Stimulated activated CD8-positive, alpha-beta memory T cell treated with anti-CD3 and anti-CD28 coated beads, Interleukin-12 subunit alpha, Interleukin-12 subunit beta, amount 100 ng/mL, for 1 hour (primary cell): ENCODE measurements around the gene MBNL2.
"Not testable (repeated sequence)": the region's sequence is repeated elsewhere in the genome, so short reads cannot be mapped to it uniquely, and the experiment has no call there.

Experiments
- DNase-seq: peaks from one replicate; pipeline ENCODE4 v3.0.0-alpha.2; 2020; ENCODE audit warnings: low read depth

The MBNL2 gene

GRCh38 chr13:97348569-97349100, 126.5 kb downstream of the MBNL2 start:
- no peak for DNase-seq

GRCh38 chr13:97352012-97352411, 129.9 kb downstream of the MBNL2 start:
- not testable (repeated sequence) for DNase-seq

GRCh38 chr13:97352815-97353214, 130.7 kb downstream of the MBNL2 start:
- DNase-seq = no peak

GRCh38 chr13:97353927-97354675, 132.0 kb downstream of the MBNL2 start:
- DNase-seq = no peak

GRCh38 chr13:97354808-97355207, 132.7 kb downstream of the MBNL2 start:
- DNase-seq = no peak

- DNase-seq = no peak
Observed at GRCh38 chr13:97356592-97356991, 134.5 kb downstream of the MBNL2 start.

- DNase-seq = peak; percentile 28
Observed at GRCh38 chr13:97359181-97360057, 137.3 kb downstream of the MBNL2 start.

GRCh38 chr13:97360610-97361009, 138.5 kb downstream of the MBNL2 start:
- no peak for DNase-seq

GRCh38 chr13:97364031-97364430, 141.9 kb downstream of the MBNL2 start:
- no peak for DNase-seq

GRCh38 chr13:97364827-97365226, 142.7 kb downstream of the MBNL2 start:
- no peak for DNase-seq

- no peak for DNase-seq
Observed at GRCh38 chr13:97366172-97366688, 144.1 kb downstream of the MBNL2 start.

GRCh38 chr13:97367016-97367822, 145.1 kb downstream of the MBNL2 start:
- no peak for DNase-seq

- no peak for DNase-seq
Observed at GRCh38 chr13:97369261-97369893, 147.2 kb downstream of the MBNL2 start.

GRCh38 chr13:97371486-97372109, 149.5 kb downstream of the MBNL2 start:
- DNase-seq = no peak

GRCh38 chr13:97372936-97373335, 150.8 kb downstream of the MBNL2 start:
- no peak for DNase-seq

GRCh38 chr13:97373787-97374186, 151.7 kb downstream of the MBNL2 start:
- no peak for DNase-seq

- DNase-seq = no peak
Observed at GRCh38 chr13:97376981-97377380, 154.8 kb downstream of the MBNL2 start.

GRCh38 chr13:97379386-97379785, 157.3 kb downstream of the MBNL2 start:
- DNase-seq = no peak

- no peak for DNase-seq
Observed at GRCh38 chr13:97380696-97381095, 158.6 kb downstream of the MBNL2 start.

- DNase-seq = no peak
Observed at GRCh38 chr13:97381189-97381588, 159.1 kb downstream of the MBNL2 start.

- no peak for DNase-seq
Observed at GRCh38 chr13:97382276-97382675, 160.1 kb downstream of the MBNL2 start.
